Measurements from ENCODE around the gene TMEM229B. TPM values are rescaled to one million over a fixed set of nuclear protein-coding genes. Genes with fewer than 3 reads are reported as not detected.

TMEM229B gene
- total RNA-seq, 4 donors from 2014 or later = 0.30 to 0.76 (median 0.50) TPM

DNA sequence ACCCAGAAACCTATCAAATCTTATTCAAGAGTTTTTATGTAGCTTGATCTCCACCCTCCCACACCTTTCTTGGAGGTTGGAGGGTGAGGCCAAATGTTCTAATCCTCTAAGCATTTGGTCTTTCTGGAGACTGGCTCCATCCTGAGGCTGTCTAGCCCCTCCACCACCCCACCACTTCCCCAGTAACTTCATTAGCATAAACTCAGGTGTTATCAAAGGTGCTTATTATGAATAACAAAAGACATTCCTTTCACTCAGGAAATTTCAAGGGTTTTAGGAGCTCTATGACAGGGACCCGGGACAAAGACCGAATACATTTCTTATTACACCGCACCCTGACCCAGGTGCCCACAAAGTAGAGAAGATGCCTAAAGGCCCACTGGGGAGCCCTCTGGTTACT is 2.8 kb upstream of the TMEM229B start:
- H3K4me3 ChIP-seq = no peak overlapping the region
- no peaks in the 10 kb centered on the region for H3K27me3 ChIP-seq
- H3K4me1 ChIP-seq = peaks cover 2 to 18% (median 11%) of the 10 kb centered on the region in 3 donors
- no peak overlapping the region for H3K27ac ChIP-seq
- TF ChIP-seq, protein P1, sequence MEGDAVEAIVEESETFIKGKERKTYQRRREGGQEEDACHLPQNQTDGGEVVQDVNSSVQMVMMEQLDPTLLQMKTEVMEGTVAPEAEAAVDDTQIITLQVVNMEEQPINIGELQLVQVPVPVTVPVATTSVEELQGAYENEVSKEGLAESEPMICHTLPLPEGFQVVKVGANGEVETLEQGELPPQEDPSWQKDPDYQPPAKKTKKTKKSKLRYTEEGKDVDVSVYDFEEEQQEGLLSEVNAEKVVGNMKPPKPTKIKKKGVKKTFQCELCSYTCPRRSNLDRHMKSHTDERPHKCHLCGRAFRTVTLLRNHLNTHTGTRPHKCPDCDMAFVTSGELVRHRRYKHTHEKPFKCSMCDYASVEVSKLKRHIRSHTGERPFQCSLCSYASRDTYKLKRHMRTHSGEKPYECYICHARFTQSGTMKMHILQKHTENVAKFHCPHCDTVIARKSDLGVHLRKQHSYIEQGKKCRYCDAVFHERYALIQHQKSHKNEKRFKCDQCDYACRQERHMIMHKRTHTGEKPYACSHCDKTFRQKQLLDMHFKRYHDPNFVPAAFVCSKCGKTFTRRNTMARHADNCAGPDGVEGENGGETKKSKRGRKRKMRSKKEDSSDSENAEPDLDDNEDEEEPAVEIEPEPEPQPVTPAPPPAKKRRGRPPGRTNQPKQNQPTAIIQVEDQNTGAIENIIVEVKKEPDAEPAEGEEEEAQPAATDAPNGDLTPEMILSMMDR (IDR thresholded peaks at IDR 0.05) = no peak
- no peak for TF ChIP-seq POLR2A (IDR thresholded peaks at IDR 0.05)
- H3K9me3 ChIP-seq = peaks cover 0 to 17% (median 8%) of the 10 kb centered on the region in 3 donors
- H3K36me3 ChIP-seq = no peaks in the 10 kb centered on the region
- intact Hi-C loops (cut with DNase I) = no loop called here
- no peak for DNase-seq
- WGBS, 2 donors = 96 to 97% methylated on average over 3 of the region's 3 CpGs

DNA sequence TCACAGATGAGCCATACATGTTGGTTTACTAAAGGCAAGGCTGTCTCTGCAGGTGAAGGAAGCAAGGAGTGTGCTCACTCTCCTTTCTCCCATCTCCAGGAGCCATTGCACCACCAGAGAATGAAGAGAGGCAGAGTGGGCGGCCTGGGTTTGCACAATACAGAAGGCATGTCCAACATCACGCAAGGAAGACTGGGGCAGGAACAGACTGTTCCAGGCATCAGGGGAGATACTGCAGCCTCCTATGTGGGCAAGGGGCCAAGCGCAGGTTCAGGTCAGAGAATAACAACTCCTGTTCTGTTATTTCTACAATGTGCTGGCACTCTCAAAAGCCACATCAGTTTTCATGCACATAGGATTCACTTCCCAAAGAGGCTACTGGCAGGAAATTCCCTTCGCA is 1.7 kb upstream of the TMEM229B start:
- H3K36me3 ChIP-seq = no peaks in the 10 kb centered on the region
- intact Hi-C loops (cut with DNase I) = no loop called here
- DNase-seq = no peak
- TF ChIP-seq, protein P1 (IDR thresholded peaks at IDR 0.05) = no peak
- no peak for TF ChIP-seq POLR2A (IDR thresholded peaks at IDR 0.05)
- no peak overlapping the region for H3K4me3 ChIP-seq
- H3K27me3 ChIP-seq = no peaks in the 10 kb centered on the region
- H3K4me1 ChIP-seq = peaks cover 2 to 18% (median 11%) of the 10 kb centered on the region in 3 donors
- no peak overlapping the region for H3K27ac ChIP-seq
- H3K9me3 ChIP-seq = peaks cover 0 to 17% (median 8%) of the 10 kb centered on the region in 3 donors
- 78 to 94% methylated on average over 2 to 4 of the region's 4 CpGs for WGBS, 2 donors

GRCh38 chr14:67487332-67487731 is 1.2 kb downstream of the TMEM229B start:
- Histone ChIP-seq H3K27ac (no peak overlapping the region), H3K4me3 (no peak overlapping the region), H3K27me3 (no peaks in the 10 kb centered on the region), H3K9me3 (no peaks in the 10 kb centered on the region), H3K4me1 (peaks cover 2 to 18% (median 11%) of the 10 kb centered on the region in 3 donors), H3K36me3 (no peaks in the 10 kb centered on the region)
- intact Hi-C loops (cut with DNase I) = no loop called here
- no peak for DNase-seq
- no peak for TF ChIP-seq POLR2A (IDR thresholded peaks at IDR 0.05)
- TF ChIP-seq, protein P1 (IDR thresholded peaks at IDR 0.05) = no peak
- 77 to 96% methylated on average over 4 of the region's 4 CpGs for WGBS, 2 donors

- Histone ChIP-seq H3K4me3 (no peak overlapping the region), H3K36me3 (no peaks in the 10 kb centered on the region), H3K4me1 (peaks cover 2 to 18% (median 11%) of the 10 kb centered on the region in 3 donors), H3K27me3 (no peaks in the 10 kb centered on the region), H3K27ac (no peak overlapping the region), H3K9me3 (no peaks in the 10 kb centered on the region)
- no peak for DNase-seq
- 86 to 94% methylated on average over 1 to 2 of the region's 4 CpGs for WGBS, 2 donors
- intact Hi-C loops (cut with DNase I) = no loop called here
- TF ChIP-seq, protein P1 (IDR thresholded peaks at IDR 0.05) = no peak
- no peak for TF ChIP-seq POLR2A (IDR thresholded peaks at IDR 0.05)
Observed at GRCh38 chr14:67486890-67487289, 1.6 kb downstream of the TMEM229B start.

DNA sequence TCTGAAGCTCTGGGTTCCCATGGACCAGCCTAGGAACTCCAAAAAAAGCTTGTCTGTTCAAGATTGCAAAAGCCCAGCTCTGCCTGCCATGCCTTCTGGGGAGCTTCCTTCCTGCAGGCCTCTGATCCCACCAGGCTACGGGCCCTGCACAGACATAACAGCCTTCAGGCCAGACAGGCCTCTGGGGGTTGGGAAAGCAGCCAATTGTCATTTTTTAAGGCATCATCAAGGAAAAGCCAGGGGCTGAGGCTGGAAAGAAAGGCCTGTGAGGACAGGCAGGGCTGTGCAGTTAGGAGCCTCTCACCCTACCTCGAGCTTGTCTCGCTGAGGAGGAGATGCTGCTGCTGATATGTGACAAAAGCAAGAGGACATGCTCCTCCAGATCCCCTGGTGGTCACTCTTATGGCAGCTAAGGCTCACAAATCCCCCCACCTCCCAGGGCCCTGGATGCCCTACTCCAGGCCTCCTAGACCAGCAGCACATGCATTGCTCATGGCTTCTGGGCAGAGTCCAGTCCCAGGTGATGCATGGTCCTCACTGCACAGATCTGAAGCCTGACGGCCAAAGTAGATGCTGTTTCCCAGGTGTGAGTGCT is 2.9 kb downstream of the TMEM229B start:
- intact Hi-C loops (cut with DNase I) = no loop called here
- Histone ChIP-seq H3K4me3 (no peak overlapping the region), H3K36me3 (no peaks in the 10 kb centered on the region), H3K4me1 (peaks cover 2 to 18% (median 11%) of the 10 kb centered on the region in 3 donors), H3K27me3 (no peaks in the 10 kb centered on the region), H3K9me3 (no peaks in the 10 kb centered on the region), H3K27ac (no peak overlapping the region)
- no peak for DNase-seq
- 33 to 81% methylated on average over 1 to 3 of the region's 4 CpGs for WGBS, 2 donors
- TF ChIP-seq, protein P1 (IDR thresholded peaks at IDR 0.05) = no peak
- TF ChIP-seq POLR2A (IDR thresholded peaks at IDR 0.05) = no peak

Measured in esophagus squamous epithelium (tissue), 5 donors.